HG02981 (cell line): Measurements from ENCODE around the gene TMEM120B.
A peak's percentile ranks its signal among the peaks of the same experiment; 100 is the strongest.
"Not testable (repeated sequence)": the region's sequence is repeated elsewhere in the genome, so short reads cannot be mapped to it uniquely, and the experiment has no call there.

Experiments used
- ATAC-seq: cut with Tn5 transposase; IDR thresholded peaks from one replicate; pipeline ENCODE4 v1.9.1; 2021; ENCODE audit warnings: mild to moderate bottlenecking, moderate library complexity; ENCODE audit not compliant: unreplicated experiment

The TMEM120B gene

DNA sequence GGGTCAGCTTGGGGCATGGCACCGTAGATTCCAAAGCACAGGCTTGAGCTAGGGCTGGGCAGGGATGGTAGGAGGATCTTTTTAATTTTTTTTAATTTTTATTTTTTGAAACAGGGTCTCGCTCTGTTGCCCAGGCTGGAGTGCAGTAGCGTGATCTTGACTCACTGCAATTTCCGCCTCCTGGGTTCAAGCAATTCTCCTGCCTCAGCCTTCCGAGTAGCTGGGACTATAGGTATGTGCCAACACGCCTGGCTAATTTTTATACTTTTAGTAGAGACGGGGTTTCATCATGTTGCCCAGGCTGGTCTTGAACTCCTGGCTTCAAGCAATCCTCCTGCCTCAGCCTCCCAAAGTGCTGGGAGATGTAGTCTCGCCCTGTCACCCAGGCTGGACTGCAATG is 78.2 kb downstream of the TMEM120B start:
- ATAC-seq, result not testable (repeated sequence)

DNA sequence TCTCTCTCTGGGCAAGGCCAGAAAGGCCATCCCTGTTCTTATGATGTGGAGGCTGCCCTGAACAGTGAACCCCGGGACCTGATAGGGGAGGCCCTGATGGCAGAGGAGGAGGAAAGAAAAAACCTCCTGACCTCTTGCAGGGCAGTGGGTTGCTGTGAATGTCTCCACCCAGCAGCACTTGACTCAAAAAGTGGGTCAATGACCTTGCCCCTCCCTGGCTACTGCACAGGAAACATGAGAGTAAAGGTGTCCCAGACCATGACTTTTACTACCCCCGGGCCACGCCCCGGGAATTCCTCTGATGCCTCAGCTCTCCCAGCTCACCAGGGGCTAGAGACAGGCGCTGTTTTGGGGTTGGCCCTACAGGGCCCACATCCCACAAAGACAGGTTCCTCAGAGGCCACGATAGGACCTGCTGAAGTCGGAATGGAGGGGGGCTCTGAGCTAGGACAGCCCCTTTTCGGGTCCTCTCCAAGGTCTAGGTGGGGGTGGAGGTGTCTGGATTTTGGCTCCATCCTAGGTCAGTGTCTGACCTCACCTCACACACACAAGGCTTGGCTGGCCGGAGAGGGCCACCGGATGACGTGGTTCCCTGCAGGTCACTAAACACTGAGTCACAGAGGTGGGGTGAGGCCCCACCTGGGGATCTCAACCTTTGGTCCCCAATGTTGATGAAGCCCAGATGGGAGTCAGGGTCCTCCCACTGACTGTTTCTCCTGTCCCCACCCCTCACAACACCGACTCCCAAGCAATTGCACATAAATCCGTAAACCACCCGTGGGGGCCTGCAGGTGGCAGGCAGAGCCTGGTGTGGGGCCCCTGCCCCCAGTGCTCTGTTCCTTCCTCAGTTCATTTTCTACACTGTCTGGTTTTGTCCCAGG is 79.4 kb downstream of the TMEM120B start:
- ATAC-seq, result no peak

DNA sequence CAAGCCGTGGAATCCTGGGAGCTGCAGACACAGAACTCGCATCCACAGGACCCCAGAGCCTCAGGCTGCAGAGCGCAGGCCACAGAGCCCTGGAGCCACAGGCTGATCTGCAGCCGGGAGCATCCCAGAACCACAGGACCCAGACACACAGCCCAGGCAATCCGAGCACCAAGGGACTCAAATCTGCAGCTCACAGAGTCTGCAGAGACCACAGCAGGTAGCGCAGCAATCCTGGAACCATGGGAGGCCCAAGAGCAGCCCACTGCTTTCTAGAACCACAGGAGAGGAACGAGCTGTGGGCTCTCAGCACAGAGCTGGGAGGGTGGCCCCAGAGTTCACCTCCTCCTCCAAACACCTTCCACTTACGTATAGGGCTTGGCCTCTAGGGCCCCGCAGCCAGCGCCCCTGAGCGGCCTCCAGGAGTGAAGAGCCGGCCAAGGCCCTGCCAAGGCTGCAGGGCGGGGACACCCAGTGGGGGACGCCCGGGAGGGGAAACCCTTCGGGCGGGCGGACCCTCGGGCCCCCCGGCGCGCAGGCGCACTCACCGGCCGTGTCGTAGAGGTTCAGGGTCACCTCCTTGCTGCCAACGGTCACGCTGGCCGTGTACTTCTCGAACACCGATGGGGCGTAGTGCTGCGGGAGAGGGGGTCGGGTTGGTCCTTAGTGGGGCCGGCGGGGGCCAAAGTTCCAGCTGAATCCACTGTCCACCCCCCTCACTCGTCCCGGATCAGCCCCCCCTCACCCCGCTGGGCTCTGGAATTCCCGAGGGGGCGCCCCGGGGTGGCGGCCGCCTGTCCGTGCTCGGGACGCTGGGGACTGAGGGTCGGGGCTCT is 80.3 kb downstream of the TMEM120B start:
- no peak for ATAC-seq

- ATAC-seq, result peak; percentile 20
Measured at GRCh38 chr12:121793440-121793837, 80.9 kb downstream of the TMEM120B start, which contains the start of gene RHOF. TSS of gene RHOF (minus strand) at chr12:121793688. CDS start at chr12:121793633, 55 bp downstream.

GRCh38 chr12:121793838-121794533 is 81.4 kb downstream of the TMEM120B start:
- ATAC-seq, result peak; percentile 44

GRCh38 chr12:121794534-121795033 is 82.0 kb downstream of the TMEM120B start:
- ATAC-seq, result no peak

- no peak for ATAC-seq
Measured at GRCh38 chr12:121795034-121795968, 82.7 kb downstream of the TMEM120B start.

- ATAC-seq, result no peak
Measured at GRCh38 chr12:121796855-121797751, 84.6 kb downstream of the TMEM120B start.

- ATAC-seq, result no peak
Measured at GRCh38 chr12:121797937-121798786, 85.6 kb downstream of the TMEM120B start.

DNA sequence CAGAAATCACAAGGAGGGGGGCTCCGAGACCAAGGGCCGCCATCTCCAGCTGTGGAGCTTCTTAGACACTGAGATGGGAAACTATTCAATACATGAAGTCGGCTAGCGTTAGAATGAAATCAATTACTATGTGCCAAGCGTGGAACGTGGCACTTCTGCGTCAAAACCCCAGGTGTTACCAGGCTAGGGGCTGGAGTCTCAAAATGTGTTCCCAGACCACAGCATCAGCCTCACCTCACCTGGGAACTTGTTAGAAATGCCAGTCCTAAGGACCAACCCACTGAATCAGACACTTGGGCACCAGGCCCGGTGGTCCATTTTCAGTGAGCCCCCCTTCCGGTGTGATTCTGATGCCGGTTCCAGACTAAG is 86.2 kb downstream of the TMEM120B start:
- no peak for ATAC-seq

- ATAC-seq, result no peak
Measured at GRCh38 chr12:121799156-121799841, 86.7 kb downstream of the TMEM120B start.

DNA sequence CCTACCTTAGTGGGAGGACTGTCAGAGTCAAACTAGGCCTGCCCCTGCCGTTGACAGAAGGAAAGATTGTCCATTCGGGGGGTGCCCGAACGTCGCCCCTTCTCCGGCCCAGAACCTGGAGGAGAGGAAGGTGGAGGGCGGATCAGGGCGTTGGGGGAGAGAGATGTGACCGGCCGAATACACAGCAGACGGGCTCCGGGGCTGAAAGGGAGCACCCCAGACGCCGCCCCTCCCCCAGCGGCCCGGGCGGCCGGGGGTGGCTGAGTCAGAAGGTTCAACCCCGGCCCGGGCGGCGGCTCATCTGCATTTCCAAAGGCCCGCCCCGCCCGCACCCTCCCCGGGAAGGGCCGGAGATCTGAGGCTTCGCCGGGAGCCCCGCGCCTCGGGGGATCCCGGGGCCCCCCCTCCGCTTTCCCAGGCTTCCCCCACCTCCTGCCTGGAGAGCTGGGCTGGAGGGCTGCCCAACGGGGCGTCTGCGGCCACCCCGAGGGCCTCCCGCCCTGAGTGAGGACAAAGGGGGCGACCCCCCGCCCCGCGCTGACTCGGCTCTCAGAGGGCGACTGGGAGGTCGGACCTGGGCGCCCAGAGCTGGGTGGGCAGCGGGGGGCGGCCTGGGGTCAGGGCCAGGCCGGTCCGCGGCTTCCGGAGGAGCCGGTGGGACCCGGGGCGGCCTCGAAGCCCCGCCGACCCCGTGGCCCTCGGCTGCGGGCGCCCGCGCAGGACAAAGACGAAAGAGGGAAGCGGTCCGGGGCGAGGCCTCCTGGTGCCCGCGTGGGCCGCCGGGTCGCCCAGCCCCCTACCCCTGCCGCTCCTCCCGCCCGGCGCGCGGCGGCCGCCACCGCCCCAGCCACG is 87.5 kb downstream of the TMEM120B start:
- no peak for ATAC-seq

DNA sequence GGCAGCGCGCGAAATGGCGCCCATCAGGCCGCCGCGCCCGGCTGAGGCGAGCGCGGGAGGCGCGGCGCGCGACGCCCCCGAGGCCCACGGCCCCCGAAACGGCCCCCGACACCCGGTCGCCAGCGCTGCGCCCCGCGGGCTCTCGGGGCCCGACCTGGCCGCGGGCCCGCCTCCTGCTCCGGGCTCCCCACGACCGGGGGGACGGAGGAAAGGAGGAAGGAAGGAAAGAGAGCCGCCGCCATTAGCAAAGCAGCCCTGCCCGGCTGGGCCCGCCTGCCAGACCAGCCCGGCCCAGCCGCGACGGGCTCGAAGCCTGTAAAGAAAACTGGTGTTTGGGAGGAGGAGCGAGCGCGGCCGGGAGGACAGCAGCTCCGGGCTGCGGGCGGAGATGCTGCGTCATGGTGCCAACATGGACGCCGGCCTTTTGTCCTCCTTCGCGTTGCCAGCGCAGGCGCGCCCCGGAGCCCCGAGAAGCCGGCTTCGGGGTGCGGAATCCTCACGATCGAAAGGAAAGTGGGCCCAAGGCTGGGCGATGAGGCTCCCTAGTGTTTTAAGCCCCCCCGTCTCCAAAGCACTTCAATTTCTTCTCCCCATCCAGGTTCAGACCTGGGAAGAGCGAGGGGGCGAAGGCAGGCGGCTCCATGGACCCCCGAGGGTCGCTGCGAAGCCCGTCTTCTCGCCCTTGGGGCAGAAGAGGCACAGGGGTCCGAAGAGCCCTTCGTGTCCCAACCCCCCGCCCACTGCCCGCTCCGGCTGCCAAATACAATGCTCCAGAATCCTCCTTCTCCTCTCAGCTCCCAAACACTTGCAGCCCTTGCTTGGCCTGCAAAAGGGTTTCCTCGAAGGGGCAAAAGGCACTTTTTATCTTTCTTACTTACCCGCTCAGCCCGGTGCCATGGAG is 88.4 kb downstream of the TMEM120B start:
- ATAC-seq, result no peak

DNA sequence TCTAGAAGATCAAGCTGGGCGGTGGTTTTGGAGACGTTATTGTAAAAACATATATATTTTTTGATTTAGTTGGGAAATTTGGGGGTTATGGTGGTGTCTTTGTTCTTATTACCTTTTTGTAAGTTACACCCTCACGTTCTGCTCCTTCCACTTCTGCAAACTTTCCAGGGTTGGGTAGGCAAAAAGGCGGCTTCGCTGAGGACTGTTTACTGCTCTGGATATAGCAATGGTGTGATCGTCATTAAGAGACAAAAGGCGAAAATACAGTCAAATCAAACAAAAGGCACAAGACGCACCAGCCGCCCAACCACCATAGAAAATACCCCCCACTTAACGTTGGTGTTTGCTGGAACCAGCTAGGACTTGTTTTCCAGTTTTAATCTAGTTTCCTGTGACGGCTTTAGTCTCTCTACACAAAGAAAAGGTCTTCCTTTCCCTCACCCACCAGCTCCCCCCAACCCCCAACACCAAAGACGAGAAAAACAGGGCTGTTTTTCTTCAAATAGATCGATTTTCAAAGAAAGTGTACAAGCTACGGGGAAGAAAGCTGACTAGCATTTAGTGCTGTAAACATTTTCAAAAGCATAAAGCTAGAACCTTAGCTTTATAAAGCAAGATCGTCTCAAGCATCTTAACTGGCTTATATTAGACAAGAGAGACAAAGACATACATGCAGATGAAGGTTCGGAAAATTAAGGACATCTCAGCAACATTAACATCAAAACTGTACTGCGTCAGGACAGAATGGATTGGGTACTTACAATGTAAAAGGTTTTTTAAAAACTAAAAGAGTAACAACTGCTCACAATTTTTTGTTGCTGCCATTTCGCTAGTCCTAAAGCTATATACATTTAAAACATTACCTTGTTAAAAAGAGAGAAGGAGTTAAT is 89.3 kb downstream of the TMEM120B start:
- no peak for ATAC-seq

DNA sequence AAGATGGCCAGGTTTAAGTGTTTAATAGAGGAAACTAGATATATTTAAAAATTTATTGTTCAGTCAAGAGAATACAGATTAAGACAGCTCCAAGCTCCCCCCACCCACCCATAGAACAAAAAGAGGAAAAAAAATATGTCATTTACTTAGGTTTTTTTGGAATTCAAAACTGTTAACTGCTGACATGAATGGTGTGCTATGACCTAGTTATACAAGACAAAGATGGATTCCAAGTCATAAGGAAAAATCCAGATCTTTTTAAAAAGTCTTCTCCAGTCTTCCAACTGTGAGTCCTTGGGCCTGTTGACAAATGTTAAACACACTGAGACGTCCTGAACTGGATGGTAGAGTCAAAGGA is 89.9 kb downstream of the TMEM120B start:
- ATAC-seq, result no peak
